Endodermal cell (in vitro differentiated cells): ENCODE data around the gene EGFR. TPM values are rescaled to one million over a fixed set of nuclear protein-coding genes. Genes with fewer than 3 reads are reported as not detected.

Experiments used
- DNase-seq: peaks from one replicate; pipeline ENCODE4 v3.0.0-alpha.2; 2017
- H3K27ac ChIP-seq: 2 replicates; pipeline ENCODE4 v1.5.1; 2013; ENCODE audit warnings: mild to moderate bottlenecking, low read depth, low read length, moderate library complexity
- H3K27me3 ChIP-seq: 2 replicates; pipeline ENCODE4 v1.6.1; 2013; ENCODE audit warnings: mild to moderate bottlenecking, low read length, moderate library complexity; ENCODE audit not compliant: insufficient read depth, control insufficient read depth, poor library complexity, severe bottlenecking
- H3K36me3 ChIP-seq: 2 replicates; pipeline ENCODE4 v1.7.0; 2013; ENCODE audit warnings: mild to moderate bottlenecking, low read length, moderate library complexity; ENCODE audit not compliant: control insufficient read depth, insufficient read depth
- H3K4me1 ChIP-seq: one replicate; pipeline ENCODE4 v1.7.0; 2013; ENCODE audit warnings: low read length; ENCODE audit not compliant: control insufficient read depth, insufficient read depth
- H3K4me3 ChIP-seq: 2 replicates; pipeline ENCODE4 v1.5.1; 2013; ENCODE audit warnings: mild to moderate bottlenecking, low read length, moderate library complexity
- H3K9ac ChIP-seq: 2 replicates; pipeline ENCODE4 v1.6.1; 2013; ENCODE audit warnings: mild to moderate bottlenecking, low read length, moderate library complexity; ENCODE audit not compliant: poor library complexity, severe bottlenecking; ENCODE audit errors: extremely low read depth
- H3K9me3 ChIP-seq: 2 replicates; pipeline ENCODE4 v1.6.1; 2013; ENCODE audit warnings: mild to moderate bottlenecking, low read length, moderate library complexity; ENCODE audit not compliant: control insufficient read depth
- H3K27ac Mint-ChIP-seq: 2 replicates; pipeline ENCODE4 v1.8.0; 2020; ENCODE audit warnings: mixed read lengths
- H3K27me3 Mint-ChIP-seq: 2 replicates; pipeline ENCODE4 v1.8.0; 2021; ENCODE audit warnings: mild to moderate bottlenecking, mixed read lengths; ENCODE audit not compliant: insufficient read depth
- H3K36me3 Mint-ChIP-seq: 2 replicates; pipeline ENCODE4 v1.8.0; 2020; ENCODE audit warnings: low read depth, mixed read lengths
- H3K4me1 Mint-ChIP-seq: 2 replicates; pipeline ENCODE4 v1.8.0; 2020; ENCODE audit warnings: mixed read lengths
- H3K4me3 Mint-ChIP-seq: 2 replicates; pipeline ENCODE4 v1.8.0; 2020; ENCODE audit warnings: mild to moderate bottlenecking, moderate library complexity, mixed read lengths
- H3K9me3 Mint-ChIP-seq: 2 replicates; pipeline ENCODE4 v1.8.0; 2020; ENCODE audit warnings: mild to moderate bottlenecking, mixed read lengths
- WGBS, 2 experiments: methylation state at CpG; one replicate each; pipeline versions ENCODE4 v1.1.5 to v1.1.7; 2013; ENCODE audit warnings: missing lambda C conversion rate in 2 of 2, mixed read lengths in 1 of 2; ENCODE audit not compliant: insufficient coverage in 1 of 2, insufficient read length in 1 of 2; 5-methylcytosine and 5-hydroxymethylcytosine counted together
- total RNA-seq, 2 donors: library from RNA; stranded (reverse); fragmentation: NEBNext Ultra II Directional in 1 of 2; extraction: Animal tissue kit (Norgen Biotek cat#: 25700) in 1 of 2; gene quantifications; 2 replicates in 1 of 2; 3 replicates in 1 of 2; pipeline ENCODE4 v1.2.1, GENCODE V29; 2021
- TF ChIP-seq, protein P1 (sequence below): fragments of 200-600 bp; sonication (generic); conservative IDR thresholded peaks from 2 replicates; pipeline ENCODE4 v1.5.0; 2021; ENCODE audit warnings: antibody characterized with exemption, mild to moderate bottlenecking

EGFR gene
- total RNA-seq, 2 donors from 2014 or later = 5.0 to 5.8 TPM

DNA sequence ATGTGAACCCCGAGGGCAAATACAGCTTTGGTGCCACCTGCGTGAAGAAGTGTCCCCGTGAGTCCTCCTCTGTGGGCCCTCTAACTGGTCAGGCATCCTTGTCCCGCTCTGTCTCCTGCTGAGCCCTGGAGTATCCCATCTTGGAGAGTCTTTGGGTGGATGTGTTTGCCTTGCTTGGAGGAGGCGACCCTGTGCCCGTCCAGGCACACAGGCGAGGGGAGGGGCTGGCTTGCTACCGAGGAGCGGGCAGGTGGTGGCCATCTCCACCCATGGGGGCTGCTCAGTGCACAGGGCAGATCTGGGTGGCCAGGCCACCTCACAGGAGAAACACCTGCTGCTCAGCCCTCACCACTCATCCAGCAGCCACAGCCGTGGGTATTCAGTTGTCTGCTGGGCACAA, 135.3 kb downstream of the EGFR start:
- no peaks in the 10 kb centered on the region for H3K9me3 ChIP-seq
- peaks cover 6% of the 10 kb centered on the region for H3K4me1 ChIP-seq
- no peaks in the 10 kb centered on the region for H3K27me3 ChIP-seq
- 90 to 92% methylated on average over 5 to 10 of the region's 10 CpGs for whole genome bisulfite sequencing, 2 experiments
- no peak for DNase-seq
- Mint-ChIP-seq H3K4me1 (peaks cover 20% of the 10 kb centered on the region), H3K36me3 (no peaks in the 10 kb centered on the region), H3K27ac (no peak overlapping the region), H3K9me3 (no peaks in the 10 kb centered on the region), H3K4me3 (no peak overlapping the region), H3K27me3 (peaks cover 7% of the 10 kb centered on the region)
- no peaks in the 10 kb centered on the region for H3K36me3 ChIP-seq
- no peak overlapping the region for H3K4me3 ChIP-seq
- TF ChIP-seq, protein P1, sequence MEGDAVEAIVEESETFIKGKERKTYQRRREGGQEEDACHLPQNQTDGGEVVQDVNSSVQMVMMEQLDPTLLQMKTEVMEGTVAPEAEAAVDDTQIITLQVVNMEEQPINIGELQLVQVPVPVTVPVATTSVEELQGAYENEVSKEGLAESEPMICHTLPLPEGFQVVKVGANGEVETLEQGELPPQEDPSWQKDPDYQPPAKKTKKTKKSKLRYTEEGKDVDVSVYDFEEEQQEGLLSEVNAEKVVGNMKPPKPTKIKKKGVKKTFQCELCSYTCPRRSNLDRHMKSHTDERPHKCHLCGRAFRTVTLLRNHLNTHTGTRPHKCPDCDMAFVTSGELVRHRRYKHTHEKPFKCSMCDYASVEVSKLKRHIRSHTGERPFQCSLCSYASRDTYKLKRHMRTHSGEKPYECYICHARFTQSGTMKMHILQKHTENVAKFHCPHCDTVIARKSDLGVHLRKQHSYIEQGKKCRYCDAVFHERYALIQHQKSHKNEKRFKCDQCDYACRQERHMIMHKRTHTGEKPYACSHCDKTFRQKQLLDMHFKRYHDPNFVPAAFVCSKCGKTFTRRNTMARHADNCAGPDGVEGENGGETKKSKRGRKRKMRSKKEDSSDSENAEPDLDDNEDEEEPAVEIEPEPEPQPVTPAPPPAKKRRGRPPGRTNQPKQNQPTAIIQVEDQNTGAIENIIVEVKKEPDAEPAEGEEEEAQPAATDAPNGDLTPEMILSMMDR = no peak
- H3K9ac ChIP-seq = no peak overlapping the region
- H3K27ac ChIP-seq = no peak overlapping the region

DNA sequence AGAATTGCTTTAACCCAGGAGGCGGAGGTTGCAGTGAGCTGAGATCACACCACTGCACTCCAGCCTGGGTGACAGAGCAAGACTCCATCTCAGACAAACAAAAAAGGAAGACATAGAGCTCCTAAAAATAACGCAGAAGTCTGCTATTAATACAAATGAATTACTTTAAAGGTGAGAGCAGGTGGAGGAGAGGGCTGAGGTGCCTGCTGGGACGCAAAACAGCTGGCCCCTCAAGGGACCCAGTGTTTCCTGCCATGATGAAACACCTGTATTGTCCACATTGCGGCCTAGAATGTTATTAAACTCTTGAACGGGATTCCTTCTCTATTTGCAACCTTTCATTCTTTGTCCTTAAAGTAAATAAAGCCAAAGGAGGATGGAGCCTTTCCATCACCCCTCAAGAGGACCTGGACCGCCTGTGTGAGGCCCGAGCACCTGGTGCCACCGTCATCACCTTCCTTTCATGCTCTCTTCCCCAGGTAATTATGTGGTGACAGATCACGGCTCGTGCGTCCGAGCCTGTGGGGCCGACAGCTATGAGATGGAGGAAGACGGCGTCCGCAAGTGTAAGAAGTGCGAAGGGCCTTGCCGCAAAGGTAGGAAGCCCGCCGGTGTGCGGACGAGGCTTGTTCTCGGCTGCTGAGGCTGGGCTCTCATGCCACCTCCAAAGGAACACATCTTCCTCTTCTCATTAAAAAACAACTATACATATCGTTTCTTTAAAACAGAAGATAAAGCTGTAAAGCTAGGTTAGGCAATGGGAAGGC, 136.7 kb downstream of the EGFR start:
- WGBS, 2 experiments = 92 to 95% methylated on average over 6 to 24 of the region's 24 CpGs
- Histone ChIP-seq H3K9me3 (no peaks in the 10 kb centered on the region), H3K27ac (no peak overlapping the region), H3K36me3 (no peaks in the 10 kb centered on the region), H3K4me1 (peaks cover 6% of the 10 kb centered on the region), H3K27me3 (no peaks in the 10 kb centered on the region), H3K9ac (no peak overlapping the region), H3K4me3 (no peak overlapping the region)
- Mint-ChIP-seq H3K27ac (no peak overlapping the region), H3K36me3 (no peaks in the 10 kb centered on the region), H3K4me1 (peaks cover 20% of the 10 kb centered on the region), H3K9me3 (no peaks in the 10 kb centered on the region), H3K4me3 (no peak overlapping the region), H3K27me3 (peaks cover 7% of the 10 kb centered on the region)
- no peak for DNase-seq
- TF ChIP-seq, protein P1 = no peak

DNA sequence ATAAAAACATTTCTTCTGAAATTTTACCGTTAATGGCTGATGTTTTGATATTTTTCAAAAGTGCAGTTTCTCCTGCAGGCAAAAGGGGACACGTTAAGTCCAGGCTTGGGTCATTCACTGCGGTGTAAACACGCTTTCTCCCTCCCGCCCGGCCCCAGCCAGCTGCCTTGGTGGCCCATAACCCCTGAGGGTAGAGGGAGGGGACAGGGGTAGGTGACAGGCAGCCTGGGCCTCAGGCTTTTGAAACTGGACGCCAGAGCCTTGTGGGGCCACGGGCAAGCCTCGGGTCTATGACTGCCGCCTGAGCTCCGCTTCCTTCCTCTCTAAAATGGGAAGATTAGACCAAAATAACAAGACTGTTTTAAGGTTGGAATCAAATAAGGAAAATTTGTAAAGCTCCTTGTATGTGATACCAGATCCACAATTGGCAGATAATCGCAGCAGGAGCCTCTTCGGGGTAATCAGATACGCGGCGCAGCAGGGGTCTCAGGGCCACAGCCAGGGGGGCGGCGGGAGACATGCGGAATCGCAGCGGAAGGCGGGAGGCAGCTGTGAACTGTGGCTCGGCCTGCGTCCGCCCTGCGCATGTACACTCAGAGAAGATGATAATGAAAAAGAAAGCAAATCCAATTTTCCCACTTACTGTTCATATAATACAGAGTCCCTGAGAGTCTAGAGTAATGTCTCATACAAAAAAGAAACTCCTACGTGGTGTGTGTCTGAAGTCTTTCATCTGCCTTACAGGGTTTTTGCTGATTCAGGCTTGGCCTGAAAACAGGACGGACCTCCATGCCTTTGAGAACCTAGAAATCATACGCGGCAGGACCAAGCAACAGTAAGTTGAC, 138.3 kb downstream of the EGFR start:
- Mint-ChIP-seq H3K4me3 (peak overlapping the region; percentile 22), H3K9me3 (no peaks in the 10 kb centered on the region), H3K36me3 (no peaks in the 10 kb centered on the region), H3K27me3 (peaks cover 7% of the 10 kb centered on the region), H3K4me1 (peaks cover 20% of the 10 kb centered on the region), H3K27ac (no peak overlapping the region)
- Histone ChIP-seq H3K4me1 (peaks cover 6% of the 10 kb centered on the region), H3K27me3 (no peaks in the 10 kb centered on the region), H3K27ac (no peak overlapping the region), H3K4me3 (no peak overlapping the region), H3K9me3 (no peaks in the 10 kb centered on the region), H3K36me3 (no peaks in the 10 kb centered on the region), H3K9ac (no peak overlapping the region)
- 78 to 87% methylated on average over 14 to 30 of the region's 30 CpGs for WGBS, 2 experiments
- TF ChIP-seq, protein P1 = no peak
- DNase-seq = peak; percentile 74
